CD14-positive monocyte (primary cell): Measurements from ENCODE around the gene STMP1. TPM values are rescaled to one million over a fixed set of nuclear protein-coding genes. Genes with fewer than 3 reads are reported as not detected.

Experiments used
- DNase-seq, 3 donors: peaks; one replicate each; pipeline ENCODE4 v3.0.0-alpha.2; 2011 to 2022
- H2AFZ ChIP-seq: 2 replicates; pipeline ENCODE4 v1.6.0; 2012; ENCODE audit warnings: mild to moderate bottlenecking, low read depth, low read length, inconsistent platforms; ENCODE audit not compliant: insufficient read depth, poor library complexity, severe bottlenecking
- H3K27ac ChIP-seq, 2 donors: 1 replicate in 1 of 2; 2 replicates in 1 of 2; pipeline ENCODE4 v1.5.1; 2012 to 2013; ENCODE audit warnings: low read length in 2 of 2, control low read depth in 1 of 2, inconsistent platforms in 1 of 2, low read depth in 1 of 2, mild to moderate bottlenecking in 1 of 2
- H3K27me3 ChIP-seq, 2 donors: one replicate each; pipeline versions ENCODE4 v1.6.0 to v1.6.1; 2011 to 2013; ENCODE audit warnings: low read length in 2 of 2; ENCODE audit not compliant: control insufficient read depth in 2 of 2, insufficient read depth in 2 of 2
- H3K36me3 ChIP-seq, 2 donors: replicated peaks in 1 of 2; 1 replicate in 1 of 2; 2 replicates in 1 of 2; pipeline versions ENCODE4 v1.5.1 to v1.6.1; 2012 to 2013; ENCODE audit warnings: low read length in 2 of 2, control low read depth in 1 of 2, inconsistent platforms in 1 of 2, mild to moderate bottlenecking in 1 of 2; ENCODE audit not compliant: insufficient read depth in 2 of 2, control insufficient read depth in 1 of 2
- H3K4me1 ChIP-seq, 2 donors: 1 replicate in 1 of 2; 2 replicates in 1 of 2; pipeline versions ENCODE4 v1.5.1 to v1.6.1; 2012 to 2013; ENCODE audit warnings: low read length in 2 of 2, control low read depth in 1 of 2, inconsistent platforms in 1 of 2, mild to moderate bottlenecking in 1 of 2, moderate library complexity in 1 of 2; ENCODE audit not compliant: insufficient read depth in 2 of 2, control insufficient read depth in 1 of 2
- H3K4me2 ChIP-seq: replicated peaks from 2 replicates; pipeline ENCODE3; 2012; ENCODE audit warnings: low read length, moderate library complexity, mild to moderate bottlenecking; ENCODE audit not compliant: poor library complexity, severe bottlenecking; ENCODE audit errors: extremely low read depth
- H3K4me3 ChIP-seq, 3 experiments: fragments of 200-600 bp in 1 of 3; sonication (generic) in 1 of 3; replicated peaks in 1 of 3; 1 replicate in 2 of 3; 2 replicates in 1 of 3; pipeline ENCODE4 v1.5.1; 2011 to 2013; ENCODE audit warnings: low read length in 3 of 3, mild to moderate bottlenecking in 3 of 3, control low read depth in 2 of 3, low read depth in 2 of 3, inconsistent platforms in 1 of 3, moderate library complexity in 1 of 3
- H3K79me2 ChIP-seq: 2 replicates; pipeline ENCODE4 v1.6.0; 2012; ENCODE audit warnings: mild to moderate bottlenecking, control low read depth, inconsistent platforms, low read length, moderate library complexity; ENCODE audit not compliant: insufficient read depth
- H3K9ac ChIP-seq: 2 replicates; pipeline ENCODE4 v1.6.0; 2017; ENCODE audit warnings: low read length, mild to moderate bottlenecking; ENCODE audit not compliant: insufficient read depth, poor library complexity, severe bottlenecking
- H3K9me3 ChIP-seq, 2 donors: replicated peaks in 1 of 2; 1 replicate in 1 of 2; 2 replicates in 1 of 2; pipeline versions ENCODE4 v1.5.1 to v1.6.1; 2012 to 2013; ENCODE audit warnings: low read length in 2 of 2, control low read depth in 1 of 2; ENCODE audit not compliant: control insufficient read depth in 1 of 2, insufficient read depth in 1 of 2
- H4K20me1 ChIP-seq: 2 replicates; pipeline ENCODE4 v1.6.0; 2012; ENCODE audit warnings: mild to moderate bottlenecking, low read length, control low read depth, moderate library complexity; ENCODE audit not compliant: insufficient read depth
- H3K27ac Mint-ChIP-seq, 7 donors: one replicate each; pipeline ENCODE4 v1.8.0; 2020; ENCODE audit warnings: mild to moderate bottlenecking in 7 of 7, mixed read lengths in 7 of 7, moderate library complexity in 6 of 7, inconsistent platforms in 2 of 7
- H3K27me3 Mint-ChIP-seq, 3 donors: one replicate each; pipeline ENCODE4 v1.8.0; 2021 to 2022; ENCODE audit warnings: low read depth in 3 of 3, mild to moderate bottlenecking in 3 of 3, mixed read lengths in 3 of 3, moderate library complexity in 3 of 3, inconsistent platforms in 1 of 3
- H3K36me3 Mint-ChIP-seq, 2 donors: one replicate each; pipeline ENCODE4 v1.8.0; 2020; ENCODE audit warnings: mixed read lengths in 2 of 2, inconsistent platforms in 1 of 2, mild to moderate bottlenecking in 1 of 2
- H3K4me1 Mint-ChIP-seq: one replicate; pipeline ENCODE4 v1.8.0; 2020; ENCODE audit warnings: mild to moderate bottlenecking, mixed read lengths
- H3K4me3 Mint-ChIP-seq, 2 donors: one replicate each; pipeline ENCODE4 v1.8.0; 2020; ENCODE audit warnings: mild to moderate bottlenecking in 2 of 2, mixed read lengths in 2 of 2, moderate library complexity in 1 of 2
- H3K9me3 Mint-ChIP-seq, 7 donors: one replicate each; pipeline ENCODE4 v1.8.0; 2020 to 2022; ENCODE audit warnings: mixed read lengths in 7 of 7, mild to moderate bottlenecking in 6 of 7, moderate library complexity in 6 of 7, inconsistent platforms in 2 of 7
- WGBS: methylation state at CpG from one replicate; pipeline ENCODE4 v1.1.5; 2013; ENCODE audit warnings: missing lambda C conversion rate; ENCODE audit not compliant: insufficient coverage; 5-methylcytosine and 5-hydroxymethylcytosine counted together
- intact Hi-C, 2 donors: fragments of 100-400 bp; cut with micrococcal nuclease; formaldehyde crosslinking; loops; one replicate each; pipeline versions ENCODE4 v1.15.0 to v1.15.1; 2023
- polyA plus RNA-seq, 3 donors: library from polyadenylated mRNA; depleted of rRNA in 1 of 3; unstranded in 2 of 3; stranded (reverse) in 1 of 3; fragments of 300-500 nt in 2 of 3; fragments of >200 nt in 1 of 3; fragmentation: Illumina TruSeq in 2 of 3; gene quantifications; 1 replicate in 2 of 3; 2 replicates in 1 of 3; pipeline ENCODE4 v1.2.3, GENCODE V29; 2012 to 2021
- TF ChIP-seq, protein P1 (sequence below): fragments of 200-600 bp; IDR thresholded peaks from one replicate; pipeline ENCODE4 v1.8.0; 2022; ENCODE audit warnings: antibody characterized with exemption, mild to moderate bottlenecking

STMP1 gene
- polyA plus RNA-seq, 3 donors = 20.4 to 108 (median 88.8) TPM

DNA sequence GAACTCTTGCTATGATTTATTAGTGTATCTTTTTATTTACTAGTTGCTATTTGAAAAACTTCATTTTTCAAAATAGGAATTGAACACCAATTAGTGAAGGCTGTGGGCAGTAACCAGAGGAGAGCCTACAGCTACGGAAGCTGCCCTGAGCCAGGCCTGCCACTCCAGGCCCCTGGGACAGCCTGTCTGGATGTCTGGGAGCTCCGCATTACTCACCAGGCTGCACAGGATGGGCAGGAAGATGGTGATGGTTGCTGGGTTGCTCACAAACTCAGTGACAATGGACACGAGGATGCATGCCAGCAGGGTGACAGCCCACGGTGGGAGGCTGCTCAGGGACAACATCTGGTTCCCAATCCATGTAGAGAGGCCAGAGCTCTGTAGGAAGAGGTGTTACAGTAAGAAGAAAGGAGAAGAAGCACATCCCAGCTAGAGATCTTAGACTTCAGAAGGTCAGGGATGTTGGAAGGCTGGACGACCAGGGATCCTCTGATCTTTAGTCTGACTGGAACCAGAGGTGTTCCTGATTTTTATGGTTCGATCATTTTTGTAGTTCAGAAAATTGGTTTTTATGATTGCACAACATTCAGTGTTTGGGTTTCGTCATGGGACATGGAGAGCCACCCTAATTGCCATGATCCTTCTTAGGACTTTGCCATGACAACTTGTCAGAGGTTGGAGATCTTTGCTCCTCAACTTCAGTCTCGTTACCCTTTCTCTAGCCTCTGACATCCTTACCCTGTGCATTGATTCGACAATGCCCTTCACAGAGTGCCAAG is 23.2 kb downstream of the STMP1 start:
- intact Hi-C loops = no loop called here
- no peak overlapping the region for H3K4me3 Mint-ChIP-seq
- H3K4me3 ChIP-seq = no peak overlapping the region
- no peak overlapping the region for H2AFZ ChIP-seq
- DNase-seq = no peak
- H3K36me3 Mint-ChIP-seq = peaks cover 13 to 25% of the 10 kb centered on the region in 2 donors
- no peaks in the 10 kb centered on the region for H3K4me1 ChIP-seq
- H3K27ac ChIP-seq = no peak overlapping the region
- H3K4me1 Mint-ChIP-seq = no peaks in the 10 kb centered on the region
- H3K27me3 ChIP-seq = no peaks in the 10 kb centered on the region
- H3K27ac Mint-ChIP-seq = no peak overlapping the region
- H3K79me2 ChIP-seq = no peaks in the 10 kb centered on the region
- H3K9me3 ChIP-seq = no peaks in the 10 kb centered on the region
- H3K36me3 ChIP-seq = peaks cover 2 to 17% of the 10 kb centered on the region in 2 donors
- H3K27me3 Mint-ChIP-seq = no peaks in the 10 kb centered on the region
- H3K9ac ChIP-seq = no peak overlapping the region
- H3K9me3 Mint-ChIP-seq = peaks cover 0 to 3% (median 0%) of the 10 kb centered on the region in 7 donors
- TF ChIP-seq, protein P1, sequence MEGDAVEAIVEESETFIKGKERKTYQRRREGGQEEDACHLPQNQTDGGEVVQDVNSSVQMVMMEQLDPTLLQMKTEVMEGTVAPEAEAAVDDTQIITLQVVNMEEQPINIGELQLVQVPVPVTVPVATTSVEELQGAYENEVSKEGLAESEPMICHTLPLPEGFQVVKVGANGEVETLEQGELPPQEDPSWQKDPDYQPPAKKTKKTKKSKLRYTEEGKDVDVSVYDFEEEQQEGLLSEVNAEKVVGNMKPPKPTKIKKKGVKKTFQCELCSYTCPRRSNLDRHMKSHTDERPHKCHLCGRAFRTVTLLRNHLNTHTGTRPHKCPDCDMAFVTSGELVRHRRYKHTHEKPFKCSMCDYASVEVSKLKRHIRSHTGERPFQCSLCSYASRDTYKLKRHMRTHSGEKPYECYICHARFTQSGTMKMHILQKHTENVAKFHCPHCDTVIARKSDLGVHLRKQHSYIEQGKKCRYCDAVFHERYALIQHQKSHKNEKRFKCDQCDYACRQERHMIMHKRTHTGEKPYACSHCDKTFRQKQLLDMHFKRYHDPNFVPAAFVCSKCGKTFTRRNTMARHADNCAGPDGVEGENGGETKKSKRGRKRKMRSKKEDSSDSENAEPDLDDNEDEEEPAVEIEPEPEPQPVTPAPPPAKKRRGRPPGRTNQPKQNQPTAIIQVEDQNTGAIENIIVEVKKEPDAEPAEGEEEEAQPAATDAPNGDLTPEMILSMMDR = no peak
- H3K4me2 ChIP-seq = no peak overlapping the region
- H4K20me1 ChIP-seq = no peaks in the 10 kb centered on the region
- 84% methylated on average over 7 of the region's 9 CpGs for WGBS

GRCh38 chr7:135687466-135687865 is 25.2 kb downstream of the STMP1 start:
- intact Hi-C loops = no loop called here
- Histone ChIP-seq H3K27ac (no peak overlapping the region), H3K27me3 (no peaks in the 10 kb centered on the region), H3K9me3 (no peaks in the 10 kb centered on the region), H3K4me3 (no peak overlapping the region), H3K4me2 (no peak overlapping the region), H4K20me1 (no peaks in the 10 kb centered on the region), H3K9ac (no peak overlapping the region), H3K79me2 (no peaks in the 10 kb centered on the region), H2AFZ (no peak overlapping the region), H3K36me3 (peaks cover 0 to 4% of the 10 kb centered on the region in 2 donors), H3K4me1 (no peaks in the 10 kb centered on the region)
- peaks cover 8% of the 10 kb centered on the region for H3K4me1 Mint-ChIP-seq
- H3K36me3 Mint-ChIP-seq = peaks cover 12 to 18% of the 10 kb centered on the region in 2 donors
- H3K9me3 Mint-ChIP-seq = peaks cover 0 to under 1% (median 0%) of the 10 kb centered on the region in 7 donors
- H3K27me3 Mint-ChIP-seq = no peaks in the 10 kb centered on the region
- H3K4me3 Mint-ChIP-seq = no peak overlapping the region
- no peak overlapping the region for H3K27ac Mint-ChIP-seq
- DNase-seq = no peak
- TF ChIP-seq, protein P1 = no peak
- no CpG with 5 or more reads among the region's 1 CpG for WGBS
